HEK293T (cell line): ENCODE data around the gene CHD2.

ENCODE experiments used
- CTCF ChIA-PET: fragments of 350-600 bp; formaldehyde crosslinking; extraction: SDS; loops from one replicate; lab custom pipeline; 2021; ENCODE audit warnings: antibody characterized with exemption, inconsistent platforms; lab: Yijun Ruan, JAX
- POLR2A ChIA-PET: fragments of 350-600 bp; formaldehyde crosslinking; extraction: SDS; loops from one replicate; lab custom pipeline; 2020; ENCODE audit warnings: antibody characterized with exemption, inconsistent platforms; lab: Yijun Ruan, JAX
- DNase-seq: peaks from one replicate; pipeline ENCODE4 v3.0.0; 2012; ENCODE audit warnings: mixed read lengths; ENCODE audit errors: extremely low spot score
- ARNT ChIP-seq: fragments of 450-650 bp; IDR thresholded peaks from 2 replicates; pipeline ENCODE4 v1.6.1; 2017; ENCODE audit warnings: mild to moderate bottlenecking
- BHLHE40 ChIP-seq: fragments of 450-650 bp; IDR thresholded peaks from 2 replicates; pipeline ENCODE4 v1.6.1; 2016; ENCODE audit warnings: mild to moderate bottlenecking, moderate library complexity, borderline replicate concordance
- CTBP1 ChIP-seq: fragments of 450-650 bp; IDR thresholded peaks from 2 replicates; pipeline ENCODE4 v1.6.1; 2016; ENCODE audit warnings: borderline replicate concordance
- ELF4 ChIP-seq: fragments of 450-650 bp; IDR thresholded peaks from 2 replicates; pipeline ENCODE4 v1.6.1; 2017; ENCODE audit warnings: antibody characterized with exemption
- FOXA1 ChIP-seq: fragments of 450-650 bp; IDR thresholded peaks from 2 replicates; pipeline ENCODE4 v1.6.1; 2016; ENCODE audit warnings: mild to moderate bottlenecking
- FOXK2 ChIP-seq: fragments of 450-650 bp; IDR thresholded peaks from 2 replicates; pipeline ENCODE4 v1.6.1; 2016; ENCODE audit warnings: mild to moderate bottlenecking
- FOXM1 ChIP-seq: fragments of 450-650 bp; IDR thresholded peaks from 2 replicates; pipeline ENCODE4 v1.6.1; 2017; ENCODE audit warnings: mild to moderate bottlenecking, borderline replicate concordance
- HDGF ChIP-seq: fragments of 450-650 bp; IDR thresholded peaks from 2 replicates; pipeline ENCODE4 v1.6.1; 2017; ENCODE audit warnings: antibody characterized with exemption, borderline replicate concordance
- L3MBTL2 ChIP-seq: fragments of 450-650 bp; conservative IDR thresholded peaks from 2 replicates; pipeline ENCODE4 v1.6.1; 2016; ENCODE audit warnings: mild to moderate bottlenecking
- LEF1 ChIP-seq: fragments of 450-650 bp; IDR thresholded peaks from 2 replicates; pipeline ENCODE4 v1.6.1; 2017; ENCODE audit warnings: mild to moderate bottlenecking, borderline replicate concordance
- NFRKB ChIP-seq: fragments of 450-650 bp; IDR thresholded peaks from 2 replicates; pipeline ENCODE4 v1.6.1; 2016; ENCODE audit warnings: mild to moderate bottlenecking, moderate library complexity
- SP1 ChIP-seq: fragments of 450-650 bp; IDR thresholded peaks from 2 replicates; pipeline ENCODE4 v1.6.1; 2017
- SUZ12 ChIP-seq: fragments of 450-650 bp; IDR thresholded peaks from 2 replicates; pipeline ENCODE4 v1.6.1; 2016; ENCODE audit warnings: mild to moderate bottlenecking
- TARDBP ChIP-seq: fragments of 450-650 bp; IDR thresholded peaks from 2 replicates; pipeline ENCODE4 v1.6.1; 2016
- ZNF384 ChIP-seq: fragments of 450-650 bp; IDR thresholded peaks from 2 replicates; pipeline ENCODE4 v1.6.1; 2016
- TF ChIP-seq, protein P1 (sequence below): fragments of 450-650 bp; IDR thresholded peaks from 2 replicates; pipeline ENCODE4 v1.6.1; 2016

The CHD2 gene

GRCh38 chr15:93026380-93026817 lies 126.3 kb downstream of the CHD2 start:
- ChIA-PET CTCF (interaction anchor here (1.2 kb wide), 1 partner anchor 1093 kb away, joined by 5 read pairs; no protein-coding TSS in a partner anchor), POLR2A (interaction anchor here (1.0 kb wide), 1 partner anchor 46 kb away, joined by 3 read pairs; no protein-coding TSS in a partner anchor)
- TF ChIP-seq FOXM1 (no peak), HDGF (no peak), FOXA1 (no peak), BHLHE40 (no peak), NFRKB (no peak), L3MBTL2 (no peak), ZNF384 (no peak)
- TF ChIP-seq, protein P1, sequence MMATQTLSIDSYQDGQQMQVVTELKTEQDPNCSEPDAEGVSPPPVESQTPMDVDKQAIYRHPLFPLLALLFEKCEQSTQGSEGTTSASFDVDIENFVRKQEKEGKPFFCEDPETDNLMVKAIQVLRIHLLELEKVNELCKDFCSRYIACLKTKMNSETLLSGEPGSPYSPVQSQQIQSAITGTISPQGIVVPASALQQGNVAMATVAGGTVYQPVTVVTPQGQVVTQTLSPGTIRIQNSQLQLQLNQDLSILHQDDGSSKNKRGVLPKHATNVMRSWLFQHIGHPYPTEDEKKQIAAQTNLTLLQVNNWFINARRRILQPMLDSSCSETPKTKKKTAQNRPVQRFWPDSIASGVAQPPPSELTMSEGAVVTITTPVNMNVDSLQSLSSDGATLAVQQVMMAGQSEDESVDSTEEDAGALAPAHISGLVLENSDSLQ: no peak
- DNase-seq: no peak

- POLR2A ChIA-PET: no interaction called here
- no peak for DNase-seq
- TF ChIP-seq FOXK2 (no peak), LEF1 (no peak), L3MBTL2 (no peak), FOXM1 (no peak), SUZ12 (no peak), SP1 (no peak), HDGF (no peak), NFRKB (no peak), ELF4 (no peak), ARNT (no peak), FOXA1 (no peak), TARDBP (no peak), ZNF384 (no peak), CTBP1 (no peak), BHLHE40 (no peak)
- TF ChIP-seq, protein P1: no peak
- CTCF ChIA-PET: interaction anchor here (2.1 to 6.8 kb wide), 2 partner anchors 61 to 1092 kb away, joined by 9 to 73 read pairs; partner anchors contain the start of gene RGMA
These were observed 127.3 kb downstream of the CHD2 start for GRCh38 chr15:93027413-93027812.

DNA sequence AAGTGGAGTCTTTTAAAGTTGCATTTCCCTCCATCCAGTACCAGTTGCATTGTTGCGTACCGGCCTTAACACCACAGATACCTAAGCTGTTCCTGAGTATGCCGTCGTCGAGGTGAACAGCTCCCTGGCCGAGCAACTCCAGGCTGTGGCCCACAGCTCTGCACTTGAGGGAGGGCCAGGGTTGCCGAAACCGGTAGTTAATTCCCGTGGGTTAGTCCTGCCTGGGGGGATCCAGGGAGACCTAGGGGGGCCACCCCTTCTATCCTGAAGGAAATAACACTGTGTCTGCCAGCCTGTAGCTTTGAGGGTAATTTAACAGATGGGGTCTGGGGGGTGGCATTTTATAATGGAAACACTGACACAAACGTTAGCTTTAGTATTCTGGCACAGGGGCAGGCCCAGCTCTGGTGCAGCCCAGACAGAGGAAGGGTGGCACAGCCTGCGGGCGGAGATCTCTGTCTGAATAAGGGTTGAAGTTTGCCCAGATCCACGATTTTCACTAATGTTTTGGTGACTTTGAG lies 128.0 kb downstream of the CHD2 start:
- ChIA-PET CTCF (interaction anchor here (0.5 to 6.8 kb wide), 7 partner anchors 17 to 1091 kb away, joined by 3 to 73 read pairs (median 3); partner anchors contain the start of gene RGMA), POLR2A (interaction anchor here (0.8 kb wide), 1 partner anchor 217 kb away, joined by 3 read pairs; no protein-coding TSS in a partner anchor)
- no peak for DNase-seq

DNA sequence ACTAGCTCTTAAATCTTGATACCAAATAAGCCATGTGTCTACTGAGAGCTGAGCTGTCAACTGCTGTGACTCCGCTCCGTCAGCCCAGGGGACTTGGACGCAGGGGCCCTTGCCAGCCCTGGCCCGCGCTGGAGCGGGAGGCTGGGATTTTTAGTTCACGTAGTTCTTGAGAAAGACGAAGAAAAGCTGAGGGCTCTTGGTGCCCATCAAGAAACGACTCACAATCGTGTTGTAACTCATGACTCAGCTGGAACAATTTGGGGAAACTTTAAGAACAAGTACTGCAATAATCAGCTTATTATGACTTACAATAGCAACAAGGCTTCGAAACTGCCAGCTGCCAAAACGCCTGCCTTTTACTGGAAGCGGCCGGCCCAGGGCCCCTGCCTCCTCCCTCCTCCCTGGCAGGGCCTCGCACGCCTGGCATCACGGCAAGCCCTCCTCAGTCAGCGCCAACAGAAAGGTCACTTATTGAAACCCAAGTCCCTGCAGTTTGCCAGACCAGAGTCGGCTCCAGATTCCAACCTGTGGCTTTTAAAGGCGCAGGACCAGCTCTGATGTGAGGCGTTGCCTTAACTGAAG lies 128.6 kb downstream of the CHD2 start:
- DNase-seq: no peak
- POLR2A ChIA-PET: interaction anchor here (0.8 kb wide), 1 partner anchor 217 kb away, joined by 3 read pairs; no protein-coding TSS in a partner anchor
- TF ChIP-seq SP1 (no peak), ELF4 (no peak), ZNF384 (no peak), FOXM1 (no peak), NFRKB (no peak), SUZ12 (no peak)
- TF ChIP-seq, protein P1: no peak
- CTCF ChIA-PET: interaction anchor here (0.5 to 6.8 kb wide), 12 partner anchors 10 to 1947 kb away, joined by 3 to 73 read pairs (median 4); partner anchors contain the start of gene RGMA

More for the DNA sequence above, 128.0 kb downstream of the CHD2 start:
- TF ChIP-seq L3MBTL2 (no peak), FOXM1 (no peak), HDGF (no peak), LEF1 (no peak), ELF4 (no peak), FOXK2 (no peak), NFRKB (no peak), ARNT (no peak), SUZ12 (no peak), ZNF384 (no peak), FOXA1 (no peak), SP1 (no peak), BHLHE40 (no peak), TARDBP (no peak), CTBP1 (no peak)
- TF ChIP-seq, protein P1: no peak

- TF ChIP-seq LEF1 (no peak), ARNT (no peak), ZNF384 (no peak), SP1 (no peak), HDGF (no peak), FOXA1 (no peak), BHLHE40 (no peak), TARDBP (no peak), CTBP1 (no peak), FOXM1 (no peak), NFRKB (no peak), ELF4 (no peak), FOXK2 (no peak), L3MBTL2 (no peak)
- TF ChIP-seq, protein P1: no peak
- ChIA-PET CTCF (interaction anchor here (0.6 to 6.8 kb wide), 17 partner anchors 11 to 1947 kb away, joined by 3 to 73 read pairs (median 4); partner anchors contain the start of gene RGMA), POLR2A (interaction anchor here (0.8 kb wide), 1 partner anchor 218 kb away, joined by 3 read pairs; no protein-coding TSS in a partner anchor)
- DNase-seq: no peak
These were observed 129.2 kb downstream of the CHD2 start for GRCh38 chr15:93029214-93029835.
